Vagina (tissue), 2 donors: Measurements from ENCODE around the gene CSMD2. TPM values are rescaled to one million over a fixed set of nuclear protein-coding genes. Genes with fewer than 3 reads are reported as not detected.

ENCODE experiments used
- DNase-seq, 2 donors: peaks; one replicate each; pipeline ENCODE4 v3.0.0-alpha.2; 2017; ENCODE audit errors: extremely low spot score in 2 of 2
- H3K27ac ChIP-seq: fragments of 200-600 bp; sonication (generic); one replicate; pipeline ENCODE4 v1.5.1; 2019
- H3K27me3 ChIP-seq: fragments of 200-600 bp; sonication (generic); one replicate; pipeline ENCODE4 v1.5.1; 2019
- H3K36me3 ChIP-seq, 2 donors: fragments of 200-600 bp; sonication (generic); one replicate each; pipeline ENCODE4 v1.5.1; 2017 to 2019
- H3K4me1 ChIP-seq: fragments of 200-600 bp; sonication (generic); one replicate; pipeline ENCODE4 v1.5.1; 2019
- H3K4me3 ChIP-seq, 2 donors: fragments of 200-600 bp; sonication (generic); 1 replicate in 1 of 2; 2 replicates in 1 of 2; pipeline ENCODE4 v1.5.1; 2016 to 2019
- H3K9me3 ChIP-seq: fragments of 200-600 bp; sonication (generic); one replicate; pipeline ENCODE4 v1.5.1; 2019
- POLR2A ChIP-seq, 2 donors: fragments of 450-650 bp; IDR thresholded peaks; one replicate each; pipeline ENCODE4 v1.6.1; 2017; ENCODE audit warnings: antibody characterized with exemption in 2 of 2, mild to moderate bottlenecking in 2 of 2, moderate library complexity in 2 of 2
- POLR2AphosphoS5 ChIP-seq, 2 donors: sonication (generic); formaldehyde crosslinking; IDR thresholded peaks; one replicate each; pipeline ENCODE4 v1.9.0; 2017; ENCODE audit warnings: antibody characterized with exemption in 2 of 2, mild to moderate bottlenecking in 2 of 2, low read depth in 1 of 2; ENCODE audit not compliant: insufficient read depth in 1 of 2
- intact Hi-C: fragments of 100-400 bp; cut with DNase I; formaldehyde crosslinking; loops from one replicate; pipeline ENCODE4 v1.15.1; 2023
- total RNA-seq: library from RNA; depleted of rRNA; stranded (reverse); fragments of >200 nt; gene quantifications from one replicate; pipeline ENCODE4 v1.2.3, GENCODE V29; 2016
- TF ChIP-seq, protein P1 (sequence below), 3 experiments: fragments of 450-650 bp in 2 of 3; fragments of 200-600 bp in 1 of 3; sonication (generic) in 1 of 3; IDR thresholded peaks; one replicate each; pipeline ENCODE4 v1.5.1; 2017 to 2019; ENCODE audit warnings: antibody characterized with exemption in 3 of 3, mild to moderate bottlenecking in 2 of 3, moderate library complexity in 2 of 3

The CSMD2 gene
- total RNA-seq, 1 donor from 2014 or later = 0.25 TPM

DNA sequence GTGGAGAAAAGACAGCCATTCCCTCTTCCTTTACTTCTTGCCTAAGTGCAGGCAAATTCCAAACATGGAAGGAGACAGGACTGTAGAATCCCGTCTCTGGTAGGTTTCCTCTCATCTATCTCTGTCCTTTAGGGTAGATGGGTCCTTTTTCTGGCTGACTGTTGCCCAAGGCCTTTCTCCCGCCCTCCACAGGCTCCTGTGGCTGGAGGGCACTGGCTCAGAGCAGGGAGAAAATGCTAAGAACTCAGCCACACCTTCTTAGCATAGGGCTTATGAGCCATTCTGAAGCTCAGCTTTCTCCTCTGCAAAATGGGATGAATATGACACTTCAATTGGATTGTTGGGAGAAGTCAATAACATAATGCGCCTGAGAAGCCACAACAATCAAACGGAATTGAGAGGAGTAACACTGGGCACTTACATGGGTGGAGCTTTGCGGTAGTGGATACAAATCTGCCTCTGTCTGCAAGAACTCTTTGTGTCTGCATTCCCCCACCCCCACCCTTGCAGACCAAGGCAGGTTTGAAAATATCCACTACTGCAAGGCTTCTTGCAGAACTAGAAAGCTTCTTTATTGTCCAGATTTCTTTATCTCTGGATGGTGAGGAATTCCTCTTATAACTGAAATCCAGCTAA is 94.7 kb downstream of the CSMD2 start:
- no peak overlapping the region for H3K27ac ChIP-seq
- no peaks in the 10 kb centered on the region for H3K4me1 ChIP-seq
- TF ChIP-seq POLR2A (IDR thresholded peaks at IDR 0.05) (no peak), POLR2AphosphoS5 (IDR thresholded peaks at IDR 0.05; ENCODE audit: insufficient read depth in 1 of 2, low read depth in 1 of 2) (no peak)
- TF ChIP-seq, protein P1, sequence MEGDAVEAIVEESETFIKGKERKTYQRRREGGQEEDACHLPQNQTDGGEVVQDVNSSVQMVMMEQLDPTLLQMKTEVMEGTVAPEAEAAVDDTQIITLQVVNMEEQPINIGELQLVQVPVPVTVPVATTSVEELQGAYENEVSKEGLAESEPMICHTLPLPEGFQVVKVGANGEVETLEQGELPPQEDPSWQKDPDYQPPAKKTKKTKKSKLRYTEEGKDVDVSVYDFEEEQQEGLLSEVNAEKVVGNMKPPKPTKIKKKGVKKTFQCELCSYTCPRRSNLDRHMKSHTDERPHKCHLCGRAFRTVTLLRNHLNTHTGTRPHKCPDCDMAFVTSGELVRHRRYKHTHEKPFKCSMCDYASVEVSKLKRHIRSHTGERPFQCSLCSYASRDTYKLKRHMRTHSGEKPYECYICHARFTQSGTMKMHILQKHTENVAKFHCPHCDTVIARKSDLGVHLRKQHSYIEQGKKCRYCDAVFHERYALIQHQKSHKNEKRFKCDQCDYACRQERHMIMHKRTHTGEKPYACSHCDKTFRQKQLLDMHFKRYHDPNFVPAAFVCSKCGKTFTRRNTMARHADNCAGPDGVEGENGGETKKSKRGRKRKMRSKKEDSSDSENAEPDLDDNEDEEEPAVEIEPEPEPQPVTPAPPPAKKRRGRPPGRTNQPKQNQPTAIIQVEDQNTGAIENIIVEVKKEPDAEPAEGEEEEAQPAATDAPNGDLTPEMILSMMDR (IDR thresholded peaks at IDR 0.05) = no peak
- intact Hi-C loops = no loop called here
- H3K4me3 ChIP-seq = no peak overlapping the region
- H3K36me3 ChIP-seq = no peaks in the 10 kb centered on the region
- DNase-seq = no peak
- H3K9me3 ChIP-seq = no peaks in the 10 kb centered on the region
- no peaks in the 10 kb centered on the region for H3K27me3 ChIP-seq

DNA sequence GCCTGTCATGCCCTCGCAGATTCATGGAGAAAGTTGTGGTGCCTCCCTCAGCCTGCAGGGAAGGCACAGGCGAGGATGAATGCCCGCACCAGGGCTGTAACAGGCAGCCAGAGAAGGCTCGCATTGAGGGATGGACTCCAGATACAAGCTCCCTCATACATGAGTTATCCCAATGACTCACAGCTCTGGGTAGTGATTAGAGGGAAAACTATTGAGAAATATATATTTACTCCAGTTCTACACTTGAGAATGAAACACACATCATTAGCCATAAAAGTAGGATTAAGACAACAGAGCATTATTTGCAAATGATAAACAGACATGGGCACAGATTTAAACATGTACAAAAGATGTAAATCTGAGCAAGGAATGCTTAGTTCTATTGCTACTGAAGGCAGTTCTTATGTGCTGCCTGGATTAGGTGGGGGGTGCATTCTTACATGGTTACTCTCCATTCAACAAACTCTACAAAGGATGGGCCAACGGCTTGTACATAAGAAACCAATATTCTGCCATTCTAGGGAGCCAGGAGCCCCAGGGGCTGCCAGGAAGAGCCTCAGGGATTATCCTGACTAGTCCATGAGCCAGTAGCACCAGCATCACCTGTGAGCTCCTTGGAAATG is 97.9 kb downstream of the CSMD2 start:
- intact Hi-C loops = no loop called here
- no peaks in the 10 kb centered on the region for H3K4me1 ChIP-seq
- DNase-seq = no peak

DNA sequence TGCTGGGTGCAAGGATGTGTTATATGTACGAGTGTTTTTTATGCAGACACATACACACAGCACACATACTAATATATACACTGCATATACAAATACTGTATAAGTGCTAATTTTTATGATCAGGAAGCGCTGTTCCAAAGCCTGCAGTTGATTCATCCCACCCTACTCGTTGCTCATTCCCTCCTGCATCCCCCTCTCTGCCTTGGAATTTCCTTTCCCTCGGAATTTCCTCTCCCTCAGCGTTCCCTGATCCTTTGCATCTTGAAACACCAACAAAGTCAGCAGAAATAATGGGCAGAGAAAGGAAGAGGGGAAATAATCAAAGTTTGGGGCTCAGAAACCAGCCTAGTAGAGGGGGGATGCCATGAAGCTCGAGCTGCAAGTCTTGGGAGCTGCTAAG is 98.9 kb downstream of the CSMD2 start:
- H3K4me1 ChIP-seq = no peaks in the 10 kb centered on the region
- H3K27ac ChIP-seq = no peak overlapping the region
- H3K9me3 ChIP-seq = no peaks in the 10 kb centered on the region
- intact Hi-C loops = no loop called here
- no peak for TF ChIP-seq POLR2AphosphoS5 (IDR thresholded peaks at IDR 0.05; ENCODE audit: insufficient read depth in 1 of 2, low read depth in 1 of 2)
- TF ChIP-seq POLR2A (IDR thresholded peaks at IDR 0.05) = no peak
- TF ChIP-seq, protein P1 (IDR thresholded peaks at IDR 0.05) = no peak
- no peak for DNase-seq
- no peak overlapping the region for H3K4me3 ChIP-seq
- no peaks in the 10 kb centered on the region for H3K36me3 ChIP-seq
- no peaks in the 10 kb centered on the region for H3K27me3 ChIP-seq

More for the DNA sequence above, 97.9 kb downstream of the CSMD2 start:
- no peaks in the 10 kb centered on the region for H3K36me3 ChIP-seq
- no peaks in the 10 kb centered on the region for H3K27me3 ChIP-seq
- H3K9me3 ChIP-seq = no peaks in the 10 kb centered on the region
- TF ChIP-seq POLR2AphosphoS5 (IDR thresholded peaks at IDR 0.05; ENCODE audit: insufficient read depth in 1 of 2, low read depth in 1 of 2) = no peak
- TF ChIP-seq, protein P1 (IDR thresholded peaks at IDR 0.05) = no peak
- no peak overlapping the region for H3K4me3 ChIP-seq
- no peak overlapping the region for H3K27ac ChIP-seq

- TF ChIP-seq POLR2AphosphoS5 (IDR thresholded peaks at IDR 0.05; ENCODE audit: insufficient read depth in 1 of 2, low read depth in 1 of 2) (no peak), POLR2A (IDR thresholded peaks at IDR 0.05) (no peak)
- TF ChIP-seq, protein P1 (IDR thresholded peaks at IDR 0.05) = no peak
- intact Hi-C loops = no loop called here
- Histone ChIP-seq H3K4me3 (no peak overlapping the region), H3K27ac (no peak overlapping the region), H3K27me3 (no peaks in the 10 kb centered on the region), H3K36me3 (no peaks in the 10 kb centered on the region), H3K4me1 (no peaks in the 10 kb centered on the region), H3K9me3 (no peaks in the 10 kb centered on the region)
- no peak for DNase-seq
Measured at GRCh38 chr1:34065498-34065897, 99.5 kb downstream of the CSMD2 start.

- Histone ChIP-seq H3K36me3 (no peaks in the 10 kb centered on the region), H3K4me1 (no peaks in the 10 kb centered on the region), H3K27ac (no peak overlapping the region), H3K27me3 (no peaks in the 10 kb centered on the region), H3K4me3 (no peak overlapping the region), H3K9me3 (no peaks in the 10 kb centered on the region)
- TF ChIP-seq, protein P1 (IDR thresholded peaks at IDR 0.05) = no peak
- DNase-seq = no peak
- intact Hi-C loops = no loop called here
Measured at GRCh38 chr1:34060901-34061415, 104.1 kb downstream of the CSMD2 start.
